ENCODE data around the gene THRB.

GRCh38 chr3:24410860-24411259 lies 83.8 kb downstream of the THRB start:
- no peak for TF ChIP-seq EP300 (IDR thresholded peaks at IDR 0.05)
- TF ChIP-seq, protein P1, sequence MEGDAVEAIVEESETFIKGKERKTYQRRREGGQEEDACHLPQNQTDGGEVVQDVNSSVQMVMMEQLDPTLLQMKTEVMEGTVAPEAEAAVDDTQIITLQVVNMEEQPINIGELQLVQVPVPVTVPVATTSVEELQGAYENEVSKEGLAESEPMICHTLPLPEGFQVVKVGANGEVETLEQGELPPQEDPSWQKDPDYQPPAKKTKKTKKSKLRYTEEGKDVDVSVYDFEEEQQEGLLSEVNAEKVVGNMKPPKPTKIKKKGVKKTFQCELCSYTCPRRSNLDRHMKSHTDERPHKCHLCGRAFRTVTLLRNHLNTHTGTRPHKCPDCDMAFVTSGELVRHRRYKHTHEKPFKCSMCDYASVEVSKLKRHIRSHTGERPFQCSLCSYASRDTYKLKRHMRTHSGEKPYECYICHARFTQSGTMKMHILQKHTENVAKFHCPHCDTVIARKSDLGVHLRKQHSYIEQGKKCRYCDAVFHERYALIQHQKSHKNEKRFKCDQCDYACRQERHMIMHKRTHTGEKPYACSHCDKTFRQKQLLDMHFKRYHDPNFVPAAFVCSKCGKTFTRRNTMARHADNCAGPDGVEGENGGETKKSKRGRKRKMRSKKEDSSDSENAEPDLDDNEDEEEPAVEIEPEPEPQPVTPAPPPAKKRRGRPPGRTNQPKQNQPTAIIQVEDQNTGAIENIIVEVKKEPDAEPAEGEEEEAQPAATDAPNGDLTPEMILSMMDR (IDR thresholded peaks at IDR 0.05), result no peak
